IPS-20b (cell line): ENCODE data around the gene HBG1.
"Not testable (repeated sequence)": the region's sequence is repeated elsewhere in the genome, so short reads cannot be mapped to it uniquely, and the experiment has no call there.

ENCODE experiments used
- H3K27ac ChIP-seq: one replicate; pipeline ENCODE4 v1.5.1; 2013; ENCODE audit warnings: low read length
- H3K27me3 ChIP-seq: 2 replicates; pipeline ENCODE4 v1.6.1; 2013; ENCODE audit warnings: mild to moderate bottlenecking, low read length, inconsistent platforms; ENCODE audit not compliant: insufficient read depth
- H3K36me3 ChIP-seq: 2 replicates; pipeline ENCODE4 v1.6.1; 2013; ENCODE audit warnings: low read depth, mild to moderate bottlenecking, inconsistent platforms, low read length, moderate library complexity; ENCODE audit not compliant: insufficient read depth
- H3K4me1 ChIP-seq: 2 replicates; pipeline ENCODE4 v1.6.1; 2013; ENCODE audit warnings: mild to moderate bottlenecking, control low read depth, inconsistent platforms, low read length, moderate library complexity; ENCODE audit not compliant: insufficient read depth
- H3K4me3 ChIP-seq: 2 replicates; pipeline ENCODE4 v1.5.1; 2013; ENCODE audit warnings: mild to moderate bottlenecking, low read length, inconsistent platforms
- H3K9ac ChIP-seq: 2 replicates; pipeline ENCODE4 v1.6.1; 2013; ENCODE audit warnings: low read depth, mild to moderate bottlenecking, inconsistent platforms, low read length, moderate library complexity
- H3K9me3 ChIP-seq: 2 replicates; pipeline ENCODE4 v1.6.1; 2013; ENCODE audit warnings: mild to moderate bottlenecking, low read depth, low read length, inconsistent platforms; ENCODE audit not compliant: insufficient read depth

Gene HBG1

DNA sequence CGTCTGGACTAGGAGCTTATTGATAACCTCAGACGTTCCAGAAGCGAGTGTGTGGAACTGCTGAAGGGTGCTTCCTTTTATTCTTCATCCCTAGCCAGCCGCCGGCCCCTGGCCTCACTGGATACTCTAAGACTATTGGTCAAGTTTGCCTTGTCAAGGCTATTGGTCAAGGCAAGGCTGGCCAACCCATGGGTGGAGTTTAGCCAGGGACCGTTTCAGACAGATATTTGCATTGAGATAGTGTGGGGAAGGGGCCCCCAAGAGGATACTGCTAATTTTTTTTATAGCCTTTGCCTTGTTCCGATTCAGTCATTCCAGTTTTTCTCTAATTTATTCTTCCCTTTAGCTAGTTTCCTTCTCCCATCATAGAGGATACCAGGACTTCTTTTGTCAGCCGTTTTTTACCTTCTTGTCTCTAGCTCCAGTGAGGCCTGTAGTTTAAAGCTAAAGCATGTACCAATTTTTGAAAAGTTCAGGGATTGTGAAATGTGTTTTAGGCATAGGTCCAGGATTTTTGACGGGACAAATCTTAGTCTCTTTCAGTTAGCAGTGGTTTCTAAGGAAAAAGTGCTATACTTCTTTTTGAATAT, at the start of gene HBG1:
HBG1 (minus strand) TSS at position 51 of the 590 bp plus-strand sequence. CDS start 53 bp downstream, outside the sequence.
- H3K36me3 ChIP-seq, H3K9ac ChIP-seq, H3K4me1 ChIP-seq, H3K9me3 ChIP-seq, H3K27me3 ChIP-seq, H3K4me3 ChIP-seq, H3K27ac ChIP-seq: not testable (repeated sequence)

DNA sequence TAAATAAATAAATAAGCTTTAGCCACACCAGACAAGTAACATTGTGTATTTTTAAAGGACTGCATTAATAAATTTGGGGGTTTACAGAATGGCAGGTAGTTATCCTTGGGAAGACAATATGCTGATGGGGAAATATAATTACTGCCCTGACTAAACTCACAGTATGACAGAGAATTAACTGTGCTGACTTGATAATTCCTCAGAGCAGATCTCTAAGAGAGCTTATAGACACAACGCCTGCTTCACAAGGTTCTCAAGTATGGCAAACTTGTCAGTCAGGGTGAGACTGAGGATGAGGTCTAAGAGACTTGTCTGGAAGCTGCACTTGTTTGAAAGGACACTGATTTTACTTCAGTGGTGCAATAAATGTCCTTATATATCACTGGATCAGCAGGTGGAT, 48.8 kb upstream of the HBG1 start:
- no peak overlapping the region for H3K4me3 ChIP-seq
- H3K4me1 ChIP-seq, result no peaks in the 10 kb centered on the region
- H3K36me3 ChIP-seq, result no peaks in the 10 kb centered on the region
- no peaks in the 10 kb centered on the region for H3K27me3 ChIP-seq
- H3K9ac ChIP-seq, result no peak overlapping the region
- no peaks in the 10 kb centered on the region for H3K9me3 ChIP-seq
- no peak overlapping the region for H3K27ac ChIP-seq

- no peaks in the 10 kb centered on the region for H3K27me3 ChIP-seq
- no peak overlapping the region for H3K9ac ChIP-seq
- H3K27ac ChIP-seq, result no peak overlapping the region
- H3K9me3 ChIP-seq, result no peaks in the 10 kb centered on the region
- H3K4me1 ChIP-seq, result no peaks in the 10 kb centered on the region
- no peaks in the 10 kb centered on the region for H3K36me3 ChIP-seq
- H3K4me3 ChIP-seq, result no peak overlapping the region
Observed at GRCh38 chr11:5297721-5298323, 48.2 kb upstream of the HBG1 start.

DNA sequence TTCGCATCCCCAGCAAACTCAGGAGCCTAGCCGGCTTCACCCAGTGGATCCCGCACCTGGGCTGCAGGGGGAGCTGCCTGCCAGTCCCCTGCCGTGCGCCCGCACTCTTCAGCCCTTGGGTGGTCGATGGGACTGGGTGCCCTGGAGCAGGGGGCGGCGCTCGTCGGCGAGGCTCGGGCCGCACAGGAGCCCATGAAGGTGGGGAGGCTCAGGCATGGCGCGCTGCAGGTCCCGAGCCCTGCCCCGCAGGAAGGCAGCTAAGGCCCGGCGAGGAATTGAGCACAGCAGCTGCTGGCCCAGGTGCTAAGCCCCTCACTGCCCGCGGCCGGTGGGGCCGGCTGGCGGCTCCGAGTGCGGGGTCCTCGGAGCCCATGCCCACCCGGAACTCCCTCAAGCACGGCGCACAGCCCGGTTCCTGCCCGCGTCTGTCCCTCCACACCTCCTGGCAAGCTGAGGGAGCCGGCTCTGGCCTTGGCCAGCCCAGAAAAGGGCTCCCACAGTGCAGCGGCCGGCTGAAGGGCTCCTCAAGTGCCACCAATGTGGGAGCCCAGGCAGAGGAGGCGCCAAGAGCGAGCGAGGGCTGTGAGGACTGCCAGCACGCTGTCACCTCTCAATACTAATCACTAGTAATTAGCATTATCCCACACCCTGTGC, 44.8 kb upstream of the HBG1 start:
- not testable (repeated sequence) for H3K27me3 ChIP-seq, H3K9me3 ChIP-seq, H3K27ac ChIP-seq, H3K4me3 ChIP-seq, H3K36me3 ChIP-seq, H3K9ac ChIP-seq, H3K4me1 ChIP-seq

GRCh38 chr11:5293028-5293427, 43.4 kb upstream of the HBG1 start:
- no peak overlapping the region for H3K9ac ChIP-seq
- no peaks in the 10 kb centered on the region for H3K27me3 ChIP-seq
- no peaks in the 10 kb centered on the region for H3K9me3 ChIP-seq
- H3K4me3 ChIP-seq, result no peak overlapping the region
- no peak overlapping the region for H3K27ac ChIP-seq
- no peaks in the 10 kb centered on the region for H3K4me1 ChIP-seq
- H3K36me3 ChIP-seq, result no peaks in the 10 kb centered on the region

GRCh38 chr11:5291207-5291838, 41.7 kb upstream of the HBG1 start:
- H3K4me1 ChIP-seq, result no peaks in the 10 kb centered on the region
- H3K9ac ChIP-seq, result no peak overlapping the region
- no peaks in the 10 kb centered on the region for H3K27me3 ChIP-seq
- no peak overlapping the region for H3K4me3 ChIP-seq
- H3K9me3 ChIP-seq, result no peaks in the 10 kb centered on the region
- no peak overlapping the region for H3K27ac ChIP-seq
- H3K36me3 ChIP-seq, result no peaks in the 10 kb centered on the region

GRCh38 chr11:5290106-5290505, 40.4 kb upstream of the HBG1 start:
- no peaks in the 10 kb centered on the region for H3K4me1 ChIP-seq
- no peaks in the 10 kb centered on the region for H3K27me3 ChIP-seq
- H3K4me3 ChIP-seq, result no peak overlapping the region
- H3K9me3 ChIP-seq, result no peaks in the 10 kb centered on the region
- no peak overlapping the region for H3K9ac ChIP-seq
- no peak overlapping the region for H3K27ac ChIP-seq
- no peaks in the 10 kb centered on the region for H3K36me3 ChIP-seq

- H3K4me1 ChIP-seq, result no peaks in the 10 kb centered on the region
- H3K9ac ChIP-seq, result no peak overlapping the region
- H3K27ac ChIP-seq, result no peak overlapping the region
- H3K4me3 ChIP-seq, result no peak overlapping the region
- no peaks in the 10 kb centered on the region for H3K9me3 ChIP-seq
- H3K27me3 ChIP-seq, result no peaks in the 10 kb centered on the region
- no peaks in the 10 kb centered on the region for H3K36me3 ChIP-seq
Observed at GRCh38 chr11:5289696-5290095, 40.0 kb upstream of the HBG1 start.

DNA sequence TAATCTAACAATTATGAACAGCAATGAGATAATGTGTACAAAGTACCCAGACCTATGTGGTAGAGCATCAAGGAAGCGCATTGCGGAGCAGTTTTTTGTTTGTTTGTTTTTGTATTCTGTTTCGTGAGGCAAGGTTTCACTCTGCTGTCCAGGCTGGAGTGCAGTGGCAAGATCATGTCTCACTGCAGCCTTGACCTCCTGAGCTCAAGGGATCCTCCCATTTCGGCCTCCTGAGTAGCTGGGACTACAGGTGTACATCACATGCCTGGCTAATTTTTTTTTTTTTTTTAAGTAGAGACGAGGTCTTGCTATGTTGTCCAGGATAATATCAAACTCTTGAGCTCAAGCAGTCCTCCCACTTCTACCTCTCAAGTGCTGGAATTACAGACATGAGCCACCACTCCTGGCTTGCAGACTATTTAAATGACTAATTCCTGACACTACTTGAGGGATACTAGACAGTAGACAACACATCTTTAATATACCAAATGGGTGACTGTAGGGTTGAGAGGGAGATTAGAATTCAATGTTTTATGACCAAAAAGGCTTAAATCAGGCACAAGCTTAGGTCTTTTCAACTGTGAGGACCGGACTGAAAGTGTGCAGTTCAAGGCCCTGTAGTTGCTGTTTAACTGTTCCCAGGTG, 39.4 kb upstream of the HBG1 start:
- Histone ChIP-seq H3K4me3 (no peak overlapping the region), H3K9me3 (no peaks in the 10 kb centered on the region), H3K4me1 (no peaks in the 10 kb centered on the region), H3K36me3 (no peaks in the 10 kb centered on the region), H3K9ac (no peak overlapping the region), H3K27me3 (no peaks in the 10 kb centered on the region), H3K27ac (no peak overlapping the region)

- no peaks in the 10 kb centered on the region for H3K4me1 ChIP-seq
- no peaks in the 10 kb centered on the region for H3K36me3 ChIP-seq
- H3K9me3 ChIP-seq, result no peaks in the 10 kb centered on the region
- no peaks in the 10 kb centered on the region for H3K27me3 ChIP-seq
- no peak overlapping the region for H3K9ac ChIP-seq
- H3K27ac ChIP-seq, result no peak overlapping the region
- H3K4me3 ChIP-seq, result no peak overlapping the region
Observed at GRCh38 chr11:5288108-5288905, 38.6 kb upstream of the HBG1 start.

- no peak overlapping the region for H3K4me3 ChIP-seq
- H3K4me1 ChIP-seq, result no peaks in the 10 kb centered on the region
- no peak overlapping the region for H3K27ac ChIP-seq
- no peaks in the 10 kb centered on the region for H3K36me3 ChIP-seq
- no peaks in the 10 kb centered on the region for H3K9me3 ChIP-seq
- no peak overlapping the region for H3K9ac ChIP-seq
- no peaks in the 10 kb centered on the region for H3K27me3 ChIP-seq
Observed at GRCh38 chr11:5286901-5287300, 37.2 kb upstream of the HBG1 start.
